GM13977 (cell line): ENCODE results near the gene EFCAB13.
"Not testable (repeated sequence)": the region's sequence is repeated elsewhere in the genome, so short reads cannot be mapped to it uniquely, and the experiment has no call there.

Experiments
- DNase-seq: peaks from one replicate; pipeline ENCODE4 v3.0.0; 2012; ENCODE audit warnings: low spot score
- CTCF ChIP-seq: IDR thresholded peaks from 2 replicates; pipeline ENCODE4 v1.5.1; 2012; ENCODE audit warnings: mild to moderate bottlenecking, control low read depth; ENCODE audit not compliant: insufficient read depth; ENCODE audit errors: extremely low read depth, missing control alignments
- in situ Hi-C: fragments of 300-500 bp; cut with MboI; formaldehyde crosslinking; loops from one replicate; pipeline ENCODE4 v1.12.0; 2022; ENCODE audit warnings: low sequenced_read_pairs, low pct_unique_long_range_greater_than_20kb, mixed read lengths, inconsistent platforms; ENCODE audit not compliant: unreplicated experiment

Gene EFCAB13

GRCh38 chr17:47465165-47465564 lies 141.4 kb downstream of the EFCAB13 start:
- TF ChIP-seq CTCF = no peak

GRCh38 chr17:47466976-47467375 lies 143.2 kb downstream of the EFCAB13 start:
- in situ Hi-C loops = not testable (repeated sequence)

More at GRCh38 chr17:47465165-47465564, 141.4 kb downstream of the EFCAB13 start:
- DNase-seq = no peak
- in situ Hi-C loops = no loop called here

GRCh38 chr17:47470836-47471235 lies 147.1 kb downstream of the EFCAB13 start:
- no peak for DNase-seq
- in situ Hi-C loops = no loop called here

More at GRCh38 chr17:47466976-47467375, 143.2 kb downstream of the EFCAB13 start:
- DNase-seq = not testable (repeated sequence)

GRCh38 chr17:47472073-47472472 lies 148.3 kb downstream of the EFCAB13 start:
- in situ Hi-C loops, DNase-seq: not testable (repeated sequence)

More at GRCh38 chr17:47470836-47471235, 147.1 kb downstream of the EFCAB13 start:
- no peak for TF ChIP-seq CTCF
